NCI-H526 treated with DMSO at 0.1 percent for 48 hours (cell line): ENCODE results near the gene GLIPR1L1.
A peak's percentile ranks its signal among the peaks of the same experiment; 100 is the strongest.
"Not testable (repeated sequence)": the region's sequence is repeated elsewhere in the genome, so short reads cannot be mapped to it uniquely, and the experiment has no call there.

Experiments used
- DNase-seq: peaks from one replicate; lab custom pipeline; 2025; lab: John Stamatoyannopoulos, UW

GLIPR1L1 gene, protein sequence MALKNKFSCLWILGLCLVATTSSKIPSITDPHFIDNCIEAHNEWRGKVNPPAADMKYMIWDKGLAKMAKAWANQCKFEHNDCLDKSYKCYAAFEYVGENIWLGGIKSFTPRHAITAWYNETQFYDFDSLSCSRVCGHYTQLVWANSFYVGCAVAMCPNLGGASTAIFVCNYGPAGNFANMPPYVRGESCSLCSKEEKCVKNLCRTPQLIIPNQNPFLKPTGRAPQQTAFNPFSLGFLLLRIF

DNA sequence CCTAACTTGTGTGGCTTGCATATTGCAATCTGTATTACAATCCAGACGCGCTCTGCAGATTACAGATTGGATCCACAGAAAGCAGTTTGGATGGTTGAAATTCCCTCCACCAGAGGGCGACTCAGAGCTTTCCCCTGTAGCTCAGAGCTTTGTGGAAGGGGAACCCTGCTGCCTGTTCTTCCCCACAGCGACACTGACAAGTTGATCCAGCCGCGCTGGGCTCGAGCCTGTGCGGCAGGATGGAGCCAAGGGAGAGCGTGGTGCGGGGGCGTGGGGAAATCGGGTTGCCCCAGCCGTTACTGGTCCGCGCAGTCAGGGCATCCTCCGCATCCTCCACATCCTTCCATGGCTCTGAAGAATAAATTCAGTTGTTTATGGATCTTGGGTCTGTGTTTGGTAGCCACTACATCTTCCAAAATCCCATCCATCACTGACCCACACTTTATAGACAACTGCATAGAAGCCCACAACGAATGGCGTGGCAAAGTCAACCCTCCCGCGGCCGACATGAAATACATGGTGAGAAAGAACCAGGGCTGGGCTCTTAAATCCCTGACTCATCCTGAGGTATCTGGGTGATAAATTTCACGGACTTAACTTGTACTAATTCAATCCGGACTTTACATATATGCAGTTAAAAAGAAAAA, at the start of gene GLIPR1L1:
GLIPR1L1 (plus strand) TSS at position 287 of the 647 bp plus-strand sequence; CDS start at position 346, 59 bp downstream.
- peak; percentile 32 for DNase-seq

DNA sequence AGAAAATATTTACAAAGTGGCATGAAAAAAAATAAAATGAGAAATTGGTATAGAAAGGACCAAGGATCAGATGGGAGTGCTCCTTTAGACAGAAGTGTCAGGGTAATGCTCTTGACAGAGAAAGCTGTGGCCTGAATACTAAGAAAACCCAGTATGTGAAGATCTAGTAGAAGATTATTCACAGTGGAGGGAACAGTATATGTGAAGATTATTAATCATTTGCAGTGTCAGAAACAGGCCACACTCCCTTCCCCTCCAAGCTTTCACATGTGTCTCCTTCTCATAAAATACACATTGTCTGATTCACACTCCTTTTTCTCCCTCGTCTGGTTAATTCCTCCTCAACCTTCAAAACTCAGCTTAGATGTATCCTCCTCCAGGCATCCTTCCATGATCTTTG, 45.6 kb upstream of the GLIPR1L1 start:
- no peak for DNase-seq

- DNase-seq, result no peak
Measured at GRCh38 chr12:75289753-75290152, 44.7 kb upstream of the GLIPR1L1 start.

DNA sequence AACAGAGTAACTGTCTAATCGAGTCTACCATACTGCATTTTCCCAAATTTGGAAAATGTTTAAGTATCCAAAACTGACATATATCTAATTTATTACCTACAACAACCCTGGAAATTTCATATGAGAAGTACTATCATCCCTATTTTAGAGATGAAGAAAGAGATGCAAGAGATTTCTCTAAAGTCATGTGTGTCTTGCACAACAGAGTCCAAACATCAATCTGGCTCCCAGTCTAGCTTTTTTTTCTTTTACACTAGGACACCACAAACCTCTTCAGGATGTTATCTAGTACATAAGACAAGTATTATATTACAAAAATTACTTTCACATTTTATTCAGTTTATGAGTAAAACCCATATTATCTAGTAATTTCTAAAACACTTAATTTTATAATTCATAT, 43.5 kb upstream of the GLIPR1L1 start:
- DNase-seq, result no peak

DNA sequence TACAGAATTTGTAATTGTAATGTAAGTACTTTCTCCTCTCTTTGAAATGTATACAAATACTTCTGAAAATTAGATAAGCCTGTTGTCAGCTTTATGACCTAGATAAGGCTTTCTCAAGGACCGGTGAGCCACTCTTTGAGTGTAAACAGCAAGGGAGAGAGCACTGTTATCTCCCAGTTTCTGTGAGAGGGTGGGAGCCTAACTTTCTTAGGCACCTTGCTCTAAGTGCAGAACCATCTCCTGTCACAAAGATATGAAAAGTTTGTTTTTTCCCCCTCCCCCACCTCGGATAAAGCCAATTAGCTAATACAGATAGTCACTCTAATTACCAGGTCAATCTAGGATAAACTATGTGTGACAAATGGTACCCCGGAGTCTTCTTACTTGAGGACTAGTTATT, 40.1 kb upstream of the GLIPR1L1 start:
- no peak for DNase-seq

GRCh38 chr12:75294797-75295196, 39.7 kb upstream of the GLIPR1L1 start:
- DNase-seq, result no peak

GRCh38 chr12:75302225-75302624, 32.2 kb upstream of the GLIPR1L1 start:
- DNase-seq, result no peak

- no peak for DNase-seq
Measured at GRCh38 chr12:75302781-75303180, 31.7 kb upstream of the GLIPR1L1 start.

GRCh38 chr12:75305412-75306332, 28.8 kb upstream of the GLIPR1L1 start:
- no peak for DNase-seq

GRCh38 chr12:75308279-75308678, 26.2 kb upstream of the GLIPR1L1 start:
- no peak for DNase-seq

- DNase-seq, result no peak
Measured at GRCh38 chr12:75311369-75311768, 23.1 kb upstream of the GLIPR1L1 start.

GRCh38 chr12:75315518-75315917, 19.0 kb upstream of the GLIPR1L1 start:
- DNase-seq, result no peak

- no peak for DNase-seq
Measured at GRCh38 chr12:75317784-75318183, 16.7 kb upstream of the GLIPR1L1 start.

- DNase-seq, result no peak
Measured at GRCh38 chr12:75322464-75322863, 12.0 kb upstream of the GLIPR1L1 start.

GRCh38 chr12:75323663-75324062, 10.8 kb upstream of the GLIPR1L1 start:
- DNase-seq, result no peak

DNA sequence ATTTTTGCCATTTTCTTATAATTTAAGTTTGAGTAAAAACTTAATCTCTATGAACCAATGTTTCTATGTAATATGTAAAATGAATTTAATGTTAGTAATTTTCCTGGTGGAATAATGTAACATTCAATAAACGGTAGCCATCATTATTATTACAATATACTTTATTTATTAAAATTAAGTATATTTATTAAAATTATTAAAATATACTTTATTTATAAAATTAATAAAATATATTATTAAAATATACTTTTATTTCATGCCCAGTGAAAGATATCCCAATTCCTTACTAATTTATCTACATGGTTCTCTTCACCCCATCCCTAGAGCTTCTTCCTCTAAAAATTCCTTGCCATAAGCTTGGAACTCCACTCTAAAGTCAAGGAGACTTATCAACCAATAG, 6.8 kb upstream of the GLIPR1L1 start:
- DNase-seq, result no peak

DNA sequence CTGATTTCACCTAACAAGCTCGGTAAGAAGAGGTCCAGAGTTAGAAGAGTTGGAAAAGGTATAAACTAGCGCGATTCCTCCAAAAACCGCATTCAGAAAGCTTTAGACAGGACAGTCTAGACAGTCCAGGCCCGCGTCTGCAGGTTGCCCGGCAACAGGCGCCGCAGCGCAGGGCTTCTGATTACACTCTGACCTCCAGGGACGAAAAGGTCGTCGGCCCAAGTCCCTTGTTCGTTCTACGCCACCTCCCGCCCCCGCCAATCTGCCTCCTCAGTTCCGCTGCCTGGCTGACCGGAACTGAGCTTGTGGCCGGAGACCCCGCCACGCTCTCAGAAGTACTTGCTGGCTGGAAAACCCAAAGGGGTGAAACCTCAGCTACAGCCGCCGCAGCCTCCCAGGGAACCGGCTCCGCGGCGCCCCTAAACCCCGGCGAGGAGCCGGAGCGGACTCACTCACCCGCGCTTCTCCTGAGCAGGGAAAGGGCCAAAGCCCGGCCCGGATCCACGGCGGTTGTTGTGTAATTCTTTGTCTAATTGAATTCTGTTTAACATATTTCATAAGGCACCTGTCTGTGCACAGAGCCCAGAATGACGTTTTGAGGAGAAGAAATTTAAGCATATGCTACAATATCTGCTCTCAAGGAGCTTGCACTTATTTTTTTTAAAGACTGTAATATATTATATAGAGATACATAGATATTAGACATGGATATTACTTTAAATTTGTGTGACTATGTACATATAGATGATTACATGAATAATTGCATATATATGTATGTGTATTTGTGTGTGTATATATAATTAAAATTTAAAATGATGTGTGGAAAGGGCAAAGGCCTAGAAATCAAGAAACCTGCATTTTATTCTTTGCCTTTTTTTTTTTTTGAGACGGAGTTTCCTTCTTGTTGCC, 4.3 kb upstream of the GLIPR1L1 start, which contains the start of gene CAPS2:
CAPS2 (minus strand) TSS at position 407 of the 909 bp plus-strand sequence. CDS start 3,826 bp downstream, outside the sequence.
- peak; percentile 57 for DNase-seq

DNA sequence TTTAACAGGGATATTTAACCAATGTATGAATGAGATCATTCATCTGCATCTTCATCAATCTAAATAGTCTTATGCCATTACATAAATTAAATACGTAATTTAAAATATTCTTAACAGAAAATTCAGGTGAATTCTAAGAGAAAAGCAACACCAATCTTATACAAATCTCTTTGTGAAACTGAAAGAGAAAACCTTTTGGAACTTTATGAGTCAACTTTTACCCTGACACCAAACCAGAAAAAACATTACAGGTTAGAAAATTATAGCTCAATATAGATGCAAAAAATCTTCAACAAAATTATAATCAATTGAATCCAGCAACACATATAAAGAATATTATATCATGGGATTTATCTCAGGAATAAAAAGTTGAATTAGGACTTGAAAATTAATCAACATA, 3.4 kb downstream of the GLIPR1L1 start:
- no peak for DNase-seq

DNA sequence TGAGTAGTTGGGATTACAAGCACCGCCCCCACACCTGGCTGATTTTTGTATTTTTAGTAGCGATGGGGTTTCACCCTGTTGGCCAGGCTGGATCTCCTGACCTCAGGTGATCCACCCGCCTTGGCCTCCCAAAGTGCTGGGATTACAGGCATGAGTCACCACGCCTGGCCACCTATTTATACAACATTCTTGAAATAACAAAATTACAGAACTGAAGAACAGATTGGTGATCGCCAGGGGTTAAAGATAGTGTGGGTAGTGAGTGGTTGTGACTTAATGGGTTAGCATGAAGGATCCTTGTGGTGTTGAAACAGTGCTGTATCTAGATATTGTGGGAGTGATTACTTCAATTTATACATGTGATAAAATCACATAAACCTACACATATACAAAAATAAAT, 7.4 kb downstream of the GLIPR1L1 start:
- no peak for DNase-seq

DNA sequence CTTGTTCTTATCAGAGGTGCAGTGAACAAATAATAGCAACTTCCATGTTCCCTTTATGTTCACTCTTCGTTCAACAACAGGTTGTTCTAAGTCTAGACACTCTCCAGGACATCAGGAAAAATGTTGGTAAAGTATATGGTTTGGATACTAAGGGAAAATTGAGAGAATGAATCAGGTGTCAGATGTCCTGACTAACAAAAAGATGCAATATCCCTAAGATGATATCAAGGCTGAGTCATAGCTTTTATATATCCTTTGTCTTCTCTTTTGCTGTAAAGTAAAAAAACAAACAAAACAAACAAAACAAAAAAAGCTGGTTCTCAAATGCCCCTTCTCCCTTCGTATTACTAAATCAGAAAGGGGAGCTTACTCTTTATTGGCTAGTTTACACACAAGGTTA, 11.1 kb downstream of the GLIPR1L1 start:
- DNase-seq, result no peak

DNA sequence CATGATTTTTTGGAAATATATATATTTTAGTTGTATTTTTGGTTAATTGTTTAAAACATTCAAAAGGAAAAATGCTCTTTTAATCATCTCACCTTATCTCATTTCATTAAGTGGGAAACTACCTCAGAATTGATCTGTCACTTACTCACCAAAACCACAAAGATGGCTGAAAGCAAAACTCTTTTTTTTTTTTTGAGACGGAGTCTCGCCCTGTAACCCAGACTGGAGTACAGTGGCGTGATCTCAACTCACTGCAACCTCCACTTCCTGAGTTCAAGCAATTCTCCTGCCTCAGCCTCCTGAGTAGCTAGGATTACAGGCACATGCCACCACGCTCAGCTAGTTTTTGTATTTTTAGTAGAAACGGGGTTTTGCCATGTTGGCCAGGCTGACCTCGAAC, 11.7 kb downstream of the GLIPR1L1 start:
- not testable (repeated sequence) for DNase-seq

DNA sequence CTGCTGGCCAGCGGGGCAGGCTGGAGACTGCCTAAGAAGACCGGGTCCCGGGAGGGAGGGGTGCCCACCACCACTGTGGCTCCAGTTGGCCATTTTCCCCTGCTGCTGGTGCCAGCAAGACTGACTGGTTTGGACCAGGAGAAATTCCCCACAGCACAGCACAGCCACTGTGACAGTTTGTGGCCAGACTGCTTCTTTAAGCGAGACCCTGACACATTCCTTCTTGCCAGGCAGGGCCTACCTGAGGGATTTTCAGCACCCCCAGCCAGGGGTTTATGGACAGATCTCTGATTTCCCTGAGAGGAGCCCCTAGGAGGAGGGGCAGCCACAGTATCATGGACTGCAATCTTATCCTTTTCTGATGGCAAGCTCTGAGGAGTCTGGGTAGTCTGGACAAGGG, 15.5 kb downstream of the GLIPR1L1 start:
- DNase-seq, result no peak
